Measurements from ENCODE around the gene DSC1.

DSC1 gene

GRCh38 chr18:31102025-31102684, 60.5 kb downstream of the DSC1 start, which contains the start of gene DSC2:
Gene DSC2, minus strand, starts transcription at chr18:31102421. Its CDS starts 450 bp downstream, at chr18:31101971.
- DNase-seq (ENCODE audit: low spot score), result peak; percentile 36
- in situ Hi-C loops (cut with MboI; ENCODE audit: low pct_unique_long_range_greater_than_20kb, low sequenced_read_pairs, unreplicated experiment), result no loop called here
- no peak for TF ChIP-seq CTCF (IDR thresholded peaks at IDR 0.05; ENCODE audit: extremely low read depth, insufficient read depth, missing control alignments)

- in situ Hi-C loops (cut with MboI; ENCODE audit: low pct_unique_long_range_greater_than_20kb, low sequenced_read_pairs, unreplicated experiment), result no loop called here
- peak; percentile 68 for DNase-seq (ENCODE audit: low spot score)
- peak; percentile 30 for TF ChIP-seq CTCF (IDR thresholded peaks at IDR 0.05; ENCODE audit: extremely low read depth, insufficient read depth, missing control alignments)
These were observed 61.3 kb downstream of the DSC1 start for GRCh38 chr18:31101183-31102024.

DNA sequence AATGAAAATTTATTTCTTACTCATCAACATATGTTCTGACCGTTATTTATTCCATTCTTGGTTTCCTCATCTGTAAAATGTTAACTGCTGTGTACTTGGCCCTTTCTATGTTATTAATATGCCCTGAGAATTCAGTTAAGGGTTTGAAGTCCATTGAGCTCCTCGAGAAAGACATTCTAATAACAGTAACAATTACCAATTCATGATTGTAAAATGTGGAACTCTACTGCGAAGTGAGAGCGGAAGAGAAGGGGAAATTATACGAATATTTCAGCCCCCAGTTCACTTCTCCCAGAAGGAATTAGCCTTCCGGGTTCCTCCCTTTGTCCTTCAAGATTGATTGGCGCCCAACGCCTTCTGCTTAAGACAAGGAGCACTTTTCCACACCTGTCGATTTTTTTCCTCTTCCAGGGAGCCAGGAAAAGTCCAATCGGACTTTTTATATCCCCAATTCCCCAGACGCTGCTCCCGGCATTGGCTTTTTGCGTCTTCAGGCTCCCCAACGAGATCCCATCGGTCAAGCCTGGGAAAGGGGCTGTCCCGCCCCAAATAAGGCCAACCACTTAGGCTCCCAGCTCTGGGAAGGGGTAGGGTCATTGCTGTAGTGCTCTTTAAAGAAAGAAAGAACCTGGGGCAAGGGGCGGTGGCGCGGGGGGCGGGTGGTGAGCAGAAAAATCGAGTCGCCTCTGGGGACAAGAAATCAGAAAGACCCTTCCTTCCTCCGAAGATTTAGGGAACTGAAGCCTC, 62.0 kb downstream of the DSC1 start:
- DNase-seq (ENCODE audit: low spot score), result no peak
- no peak for TF ChIP-seq CTCF (IDR thresholded peaks at IDR 0.05; ENCODE audit: extremely low read depth, insufficient read depth, missing control alignments)
- in situ Hi-C loops (cut with MboI; ENCODE audit: low pct_unique_long_range_greater_than_20kb, low sequenced_read_pairs, unreplicated experiment), result no loop called here

DNA sequence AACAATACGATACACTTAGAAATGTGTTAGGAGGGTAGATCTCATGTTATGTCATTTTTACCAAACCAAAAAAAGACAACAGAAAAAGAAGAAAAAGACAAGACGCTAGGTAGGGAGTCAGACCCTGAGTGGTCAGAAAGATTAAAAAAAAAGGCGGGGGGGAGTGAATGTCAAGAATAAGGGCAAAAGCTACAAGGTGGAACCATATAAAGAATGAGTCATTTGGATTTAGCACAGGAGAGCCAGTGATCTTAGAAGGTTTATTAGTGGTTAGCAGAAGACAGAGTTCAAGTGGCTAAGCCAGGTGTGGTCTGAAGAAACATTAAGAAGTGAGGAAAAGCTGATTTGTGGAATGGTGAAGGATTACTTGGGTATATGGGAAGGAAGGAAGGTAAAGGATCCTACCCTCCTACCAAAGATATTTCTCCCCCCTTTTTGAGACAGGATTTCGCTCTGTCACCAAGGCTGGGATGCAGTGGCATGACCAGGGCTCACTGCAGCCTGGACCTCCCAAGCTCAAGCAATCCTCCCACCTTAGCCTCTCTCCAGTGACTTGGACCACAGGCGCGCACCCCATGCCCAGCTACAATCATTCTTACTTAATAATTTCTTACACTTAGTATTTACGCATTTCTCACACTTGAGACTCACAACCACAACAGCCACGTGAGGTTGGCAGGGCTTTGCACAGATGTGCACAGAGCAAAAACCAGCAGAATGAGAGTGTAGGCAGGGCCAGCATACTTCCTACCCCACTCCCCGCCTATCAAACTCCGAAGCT, 63.0 kb downstream of the DSC1 start:
- TF ChIP-seq CTCF (IDR thresholded peaks at IDR 0.05; ENCODE audit: extremely low read depth, insufficient read depth, missing control alignments), result no peak
- in situ Hi-C loops (cut with MboI; ENCODE audit: low pct_unique_long_range_greater_than_20kb, low sequenced_read_pairs, unreplicated experiment), result no loop called here
- no peak for DNase-seq (ENCODE audit: low spot score)

- in situ Hi-C loops (cut with MboI; ENCODE audit: low pct_unique_long_range_greater_than_20kb, low sequenced_read_pairs, unreplicated experiment), result no loop called here
- no peak for DNase-seq (ENCODE audit: low spot score)
- TF ChIP-seq CTCF (IDR thresholded peaks at IDR 0.05; ENCODE audit: extremely low read depth, insufficient read depth, missing control alignments), result no peak
These were observed 63.8 kb downstream of the DSC1 start for GRCh38 chr18:31098878-31099277.

- TF ChIP-seq CTCF (IDR thresholded peaks at IDR 0.05; ENCODE audit: extremely low read depth, insufficient read depth, missing control alignments), result no peak
- in situ Hi-C loops (cut with MboI; ENCODE audit: low pct_unique_long_range_greater_than_20kb, low sequenced_read_pairs, unreplicated experiment), result no loop called here
- DNase-seq (ENCODE audit: low spot score), result no peak
These were observed 65.0 kb downstream of the DSC1 start for GRCh38 chr18:31097666-31098065.
